ENCODE results near the gene ZBTB3.
"Not testable (repeated sequence)": the region's sequence is repeated elsewhere in the genome, so short reads cannot be mapped to it uniquely, and the experiment has no call there.

Gene ZBTB3

DNA sequence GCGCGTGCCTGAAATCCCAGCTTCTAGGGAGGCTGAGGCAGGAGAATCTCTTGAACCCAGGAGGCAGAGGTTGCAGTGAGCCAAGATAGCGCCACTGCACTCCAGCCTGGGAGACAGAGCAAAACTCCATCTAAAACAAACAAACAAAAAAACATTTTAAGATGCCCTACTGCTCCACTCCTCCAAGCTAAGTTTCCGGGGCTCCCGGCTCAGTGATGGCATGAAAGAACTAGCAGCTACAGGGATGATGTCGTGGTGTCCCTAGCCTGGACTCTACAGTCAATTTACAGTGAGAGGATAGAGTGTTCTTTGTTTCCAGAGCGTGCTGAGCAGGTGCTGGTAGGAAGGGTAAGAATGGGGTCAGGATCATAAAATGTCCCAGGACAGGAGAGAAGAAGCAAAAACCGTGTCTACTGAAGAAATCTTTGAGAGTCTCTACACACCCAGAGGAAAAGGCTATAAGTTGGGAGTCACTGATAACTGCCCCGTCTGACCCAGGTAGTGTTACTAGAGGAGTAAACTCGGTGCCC is 1.2 kb upstream of the ZBTB3 start:
- FAIRE-seq = no peak

DNA sequence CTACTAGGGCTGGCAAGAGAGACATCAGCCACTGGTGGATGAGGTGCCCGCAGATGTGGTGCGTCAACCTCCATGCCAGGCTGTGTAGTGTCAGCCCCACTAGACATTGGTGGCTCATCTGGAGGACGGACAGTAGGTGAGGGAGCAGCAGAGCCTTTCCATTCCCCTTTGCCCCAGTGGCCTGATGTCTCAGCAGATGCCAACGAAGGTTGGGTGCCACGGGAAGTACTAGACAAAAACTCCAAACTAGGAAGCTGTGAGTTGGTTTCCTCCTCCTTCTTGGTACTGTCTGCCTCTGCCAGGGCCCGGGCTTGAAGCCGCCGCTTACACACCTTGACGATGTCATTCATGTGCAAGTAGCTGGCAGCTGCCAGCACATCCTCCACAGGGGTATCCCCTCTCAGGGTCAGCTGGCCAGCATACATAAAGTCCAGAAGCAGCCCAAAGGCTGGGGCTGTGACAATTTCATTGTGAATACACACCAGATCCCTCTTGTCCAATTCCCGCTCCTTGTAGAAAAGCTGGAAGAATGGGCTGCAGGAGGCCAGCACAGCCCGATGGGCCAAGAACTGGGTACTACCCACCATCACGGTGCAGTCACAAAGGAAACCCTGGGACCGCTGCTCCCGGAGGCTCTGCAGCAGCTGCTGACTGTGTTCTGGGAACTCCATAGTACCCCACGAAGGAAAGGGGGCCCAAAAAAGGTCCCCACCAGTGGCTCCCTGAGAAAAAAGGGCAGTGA is 795 bp downstream of the ZBTB3 start:
- no peak for FAIRE-seq

DNA sequence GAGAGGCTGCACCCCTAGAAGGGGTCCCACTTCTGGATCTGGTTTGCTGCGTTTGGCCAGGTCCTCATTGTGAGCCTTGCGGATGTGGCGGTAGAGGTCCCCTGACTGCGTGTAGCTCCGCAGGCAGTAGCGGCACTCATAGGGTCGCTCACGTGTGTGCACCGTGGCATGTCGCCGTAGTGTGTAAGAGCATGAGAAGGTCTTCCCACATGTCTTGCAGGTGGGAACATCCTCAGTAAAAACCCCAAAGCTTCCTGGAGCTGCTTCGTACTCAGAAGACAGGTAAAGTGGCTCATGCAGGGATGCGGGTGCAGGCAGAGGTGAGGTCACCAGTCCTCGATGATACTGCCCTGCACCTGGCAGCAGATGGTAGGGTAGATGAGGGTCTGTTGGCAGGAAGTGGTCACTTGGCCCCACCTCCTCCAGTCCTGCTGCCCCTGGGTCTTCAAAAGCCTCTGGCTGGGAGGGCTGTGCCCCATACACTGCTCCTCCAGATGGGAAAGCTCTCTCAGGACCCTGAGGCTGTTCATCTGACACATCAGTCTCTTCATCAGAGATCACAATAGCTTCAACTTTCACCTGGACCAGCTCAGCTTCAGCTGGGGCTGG is 1.7 kb downstream of the ZBTB3 start:
- FAIRE-seq = no peak

GRCh38 chr11:62749931-62750330 is 4.0 kb downstream of the ZBTB3 start:
- not testable (repeated sequence) for FAIRE-seq

- FAIRE-seq = no peak
Measured at GRCh38 chr11:62747475-62748160, 6.3 kb downstream of the ZBTB3 start.

DNA sequence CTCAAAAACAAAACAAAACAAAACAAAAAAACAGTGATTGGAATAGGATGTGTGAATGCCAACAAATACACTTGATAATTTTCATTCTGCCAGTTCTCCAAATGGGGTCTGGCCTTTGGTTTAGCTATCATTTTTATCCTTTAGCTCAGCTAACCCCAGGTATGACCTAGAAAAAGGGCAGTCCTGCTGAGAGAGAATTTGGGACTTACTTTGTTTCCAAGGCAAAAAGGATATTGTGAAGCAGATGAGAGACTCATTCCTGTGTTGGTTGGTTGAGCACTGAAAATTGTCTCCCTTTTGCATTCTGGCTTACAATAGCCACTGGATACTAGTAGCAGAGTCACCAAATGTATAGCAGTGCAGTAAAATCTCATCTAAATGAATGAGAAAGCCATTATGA is 16.8 kb downstream of the ZBTB3 start:
- no peak for FAIRE-seq

GRCh38 chr11:62732830-62733229 is 21.1 kb downstream of the ZBTB3 start:
- FAIRE-seq = no peak

- FAIRE-seq = not testable (repeated sequence)
Measured at GRCh38 chr11:62730076-62730475, 23.9 kb downstream of the ZBTB3 start.

- FAIRE-seq = no peak
Measured at GRCh38 chr11:62728171-62728988, 25.6 kb downstream of the ZBTB3 start, which contains the start of gene TTC9C. TTC9C (plus strand) TSS chr11:62728486; CDS start chr11:62728849, 363 bp downstream.

- FAIRE-seq = peak; percentile 72
Measured at GRCh38 chr11:62727872-62728170, 26.1 kb downstream of the ZBTB3 start.

GRCh38 chr11:62727165-62727871 is 26.6 kb downstream of the ZBTB3 start, which contains the start of gene HNRNPUL2:
HNRNPUL2 (minus strand) TSS chr11:62727457; CDS start chr11:62727156, 301 bp downstream.
- no peak for FAIRE-seq

DNA sequence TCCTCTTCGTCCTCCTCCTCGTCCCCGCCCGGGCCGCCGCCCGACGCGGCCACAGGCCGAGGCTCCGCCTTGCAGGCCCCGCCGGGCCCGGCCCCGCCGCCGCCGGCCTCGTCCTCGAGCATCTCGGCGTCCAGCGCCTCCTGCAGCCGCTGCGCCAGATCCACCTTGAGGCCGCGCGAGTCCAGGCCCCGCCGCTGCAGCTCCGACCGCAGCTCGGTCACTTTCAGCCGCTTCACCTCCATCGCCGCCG is 27.1 kb downstream of the ZBTB3 start:
- FAIRE-seq = no peak

- FAIRE-seq = no peak
Measured at GRCh38 chr11:62726156-62726914, 27.6 kb downstream of the ZBTB3 start.

- no peak for FAIRE-seq
Measured at GRCh38 chr11:62725646-62726045, 28.3 kb downstream of the ZBTB3 start.

- no peak for FAIRE-seq
Measured at GRCh38 chr11:62724171-62724570, 29.8 kb downstream of the ZBTB3 start.

GRCh38 chr11:62721994-62722393 is 32.0 kb downstream of the ZBTB3 start:
- FAIRE-seq = no peak

GRCh38 chr11:62719302-62719978 is 34.5 kb downstream of the ZBTB3 start:
- FAIRE-seq = no peak

DNA sequence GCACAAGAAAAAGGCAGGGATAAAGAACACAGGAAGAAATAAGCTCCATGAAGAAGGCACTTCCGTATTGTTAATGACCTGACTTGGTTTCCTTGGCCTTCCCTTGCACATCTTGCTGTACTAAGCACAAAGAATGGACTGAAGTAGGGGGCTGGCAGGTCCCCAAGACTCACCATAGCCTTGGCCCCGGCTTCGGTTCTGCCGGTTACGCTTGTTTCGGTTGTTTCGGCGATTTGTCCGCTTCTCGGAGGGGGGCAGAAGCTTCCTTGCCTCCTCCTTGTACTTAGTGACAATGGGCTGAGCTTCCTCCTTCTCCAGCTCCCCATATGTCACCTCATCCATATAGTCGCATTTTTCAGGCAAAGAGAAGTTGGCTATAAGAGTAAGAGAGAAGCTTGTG is 37.1 kb downstream of the ZBTB3 start:
- FAIRE-seq = no peak

DNA sequence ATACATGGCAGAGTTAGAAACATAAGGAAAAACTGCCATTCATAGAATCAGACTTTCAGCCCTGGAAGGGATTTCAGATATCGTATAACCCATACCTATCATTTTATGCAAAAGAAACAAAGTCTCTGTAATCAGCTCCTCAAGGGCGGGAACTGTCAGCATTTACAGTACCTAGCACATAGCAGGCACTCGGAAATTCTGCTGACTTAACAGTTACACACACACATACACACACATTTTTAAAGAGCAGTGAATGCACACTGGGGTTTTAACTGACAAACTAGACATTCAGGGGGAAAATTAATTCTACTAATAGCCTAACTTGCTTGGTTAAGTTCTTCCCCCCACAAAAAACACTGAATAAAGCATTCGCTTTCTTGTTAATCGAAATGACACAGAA is 37.8 kb downstream of the ZBTB3 start:
- no peak for FAIRE-seq

- FAIRE-seq = no peak
Measured at GRCh38 chr11:62715150-62716130, 38.5 kb downstream of the ZBTB3 start.

Measured in islet of Langerhans (tissue), 1 donor.